SK-N-SH treated with all-trans-retinoic acid at 6 μM for 48 hours (cell line): Measurements from ENCODE around the gene PIWIL4.

Experiments used
- CREB5 ChIP-seq: fragments of 250-450 bp; sonication (Bioruptor Pico); IDR thresholded peaks from 2 replicates; pipeline ENCODE4 v1.5.1; 2020; ENCODE audit warnings: low read depth, mild to moderate bottlenecking, moderate library complexity
- CSDC2 ChIP-seq: fragments of 250-450 bp; sonication (Bioruptor Pico); IDR thresholded peaks from 2 replicates; pipeline ENCODE4 v1.5.0; 2020; ENCODE audit warnings: mild to moderate bottlenecking, moderate library complexity
- ESRRG ChIP-seq: fragments of 250-450 bp; sonication (Bioruptor Pico); IDR thresholded peaks from 2 replicates; pipeline ENCODE4 v1.6.1; 2021; ENCODE audit warnings: mild to moderate bottlenecking
- PATZ1 ChIP-seq: fragments of 250-450 bp; sonication (Bioruptor Pico); IDR thresholded peaks from 2 replicates; pipeline ENCODE4 v1.8.0; 2020; ENCODE audit warnings: mild to moderate bottlenecking, moderate library complexity, borderline replicate concordance
- POU6F1 ChIP-seq: fragments of 250-450 bp; sonication (Bioruptor Pico); IDR thresholded peaks from 2 replicates; pipeline ENCODE4 v1.8.0; 2021; ENCODE audit warnings: low read depth, mild to moderate bottlenecking, moderate library complexity, borderline replicate concordance
- PPARA ChIP-seq: fragments of 250-450 bp; sonication (Bioruptor Pico); IDR thresholded peaks from 2 replicates; pipeline ENCODE4 v1.5.0; 2020; ENCODE audit warnings: mild to moderate bottlenecking, borderline replicate concordance
- TCF4 ChIP-seq: fragments of 250-450 bp; sonication (Bioruptor Pico); IDR thresholded peaks from 2 replicates; pipeline ENCODE4 v1.8.0; 2021; ENCODE audit warnings: mild to moderate bottlenecking, moderate library complexity, borderline replicate concordance
- TOX ChIP-seq: fragments of 250-450 bp; sonication (Bioruptor Pico); IDR thresholded peaks from 2 replicates; pipeline ENCODE4 v1.8.0; 2021; ENCODE audit warnings: mild to moderate bottlenecking, moderate library complexity, borderline replicate concordance
- TSHZ2 ChIP-seq: fragments of 250-450 bp; sonication (Bioruptor Pico); IDR thresholded peaks from 2 replicates; pipeline ENCODE4 v1.5.0; 2020; ENCODE audit warnings: mild to moderate bottlenecking, moderate library complexity
- ZC3H10 ChIP-seq: fragments of 250-450 bp; sonication (Bioruptor Pico); IDR thresholded peaks from 2 replicates; pipeline ENCODE4 v1.5.1; 2021; ENCODE audit warnings: mild to moderate bottlenecking, moderate library complexity
- ZNF565 ChIP-seq: fragments of 450-650 bp; formaldehyde crosslinking; conservative IDR thresholded peaks from 2 replicates; pipeline ENCODE4 v1.5.0; 2020; ENCODE audit warnings: low read depth, mild to moderate bottlenecking, moderate library complexity
- ZNF8 ChIP-seq: fragments of 450-650 bp; formaldehyde crosslinking; IDR thresholded peaks from 2 replicates; pipeline ENCODE4 v1.5.0; 2020; ENCODE audit warnings: mild to moderate bottlenecking, moderate library complexity

DNA sequence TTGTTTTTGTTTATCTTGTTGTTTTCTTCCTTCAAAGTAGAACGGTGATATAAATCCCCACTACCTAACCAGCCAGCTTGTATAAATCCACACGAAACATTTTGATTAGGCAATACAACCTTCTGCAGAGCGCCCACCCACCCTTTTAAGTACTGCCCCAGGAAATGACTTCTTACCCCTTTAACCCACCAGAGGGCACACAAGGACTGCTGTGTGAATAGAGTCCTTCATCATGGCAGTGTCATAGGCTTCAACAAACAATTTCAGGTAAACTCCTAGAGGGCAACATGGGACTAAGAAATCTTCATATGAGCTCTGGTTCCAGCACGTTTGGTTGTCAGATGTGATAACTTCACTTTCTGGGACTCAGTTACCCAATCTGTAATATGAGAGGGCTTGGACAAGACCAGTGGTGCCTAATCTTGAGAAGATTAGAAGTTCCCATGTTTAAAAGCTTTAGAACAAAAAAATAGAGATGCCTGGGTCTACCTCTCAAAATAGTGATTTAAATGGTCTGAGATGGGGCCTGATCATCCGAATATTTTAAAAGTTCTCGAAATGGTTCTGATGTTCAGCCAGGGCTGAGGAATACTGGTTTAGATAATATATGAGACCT is 56.1 kb downstream of the PIWIL4 start:
- TF ChIP-seq PATZ1 (CRISPR knock-in tag) (no peak), CSDC2 (no peak), CREB5 (CRISPR knock-in tag) (no peak), TSHZ2 (CRISPR knock-in tag) (no peak), TCF4 (no peak), TOX (no peak), ZC3H10 (CRISPR knock-in tag) (no peak), ZNF8 (CRISPR knock-in tag) (no peak), ESRRG (CRISPR knock-in tag) (no peak), PPARA (CRISPR knock-in tag) (no peak), ZNF565 (CRISPR knock-in tag) (no peak), POU6F1 (CRISPR knock-in tag) (no peak)
